Globus pallidus (tissue), 1 donor: ENCODE data around the gene RIIAD1.
A peak's percentile ranks its signal among the peaks of the same experiment; 100 is the strongest.
"Not testable (repeated sequence)": the region's sequence is repeated elsewhere in the genome, so short reads cannot be mapped to it uniquely, and the experiment has no call there.

Source experiments
- DNase-seq: peaks from one replicate; pipeline ENCODE4 v3.0.0-alpha.2; 2015; ENCODE audit warnings: low spot score

RIIAD1 gene

GRCh38 chr1:151711044-151711800 lies 10.1 kb upstream of the RIIAD1 start:
- no peak for DNase-seq

GRCh38 chr1:151711951-151712350 lies 9.4 kb upstream of the RIIAD1 start:
- DNase-seq, result no peak

- DNase-seq, result no peak
These were observed 8.3 kb upstream of the RIIAD1 start for GRCh38 chr1:151713044-151713443.

GRCh38 chr1:151713874-151714273 lies 7.4 kb upstream of the RIIAD1 start:
- no peak for DNase-seq

DNA sequence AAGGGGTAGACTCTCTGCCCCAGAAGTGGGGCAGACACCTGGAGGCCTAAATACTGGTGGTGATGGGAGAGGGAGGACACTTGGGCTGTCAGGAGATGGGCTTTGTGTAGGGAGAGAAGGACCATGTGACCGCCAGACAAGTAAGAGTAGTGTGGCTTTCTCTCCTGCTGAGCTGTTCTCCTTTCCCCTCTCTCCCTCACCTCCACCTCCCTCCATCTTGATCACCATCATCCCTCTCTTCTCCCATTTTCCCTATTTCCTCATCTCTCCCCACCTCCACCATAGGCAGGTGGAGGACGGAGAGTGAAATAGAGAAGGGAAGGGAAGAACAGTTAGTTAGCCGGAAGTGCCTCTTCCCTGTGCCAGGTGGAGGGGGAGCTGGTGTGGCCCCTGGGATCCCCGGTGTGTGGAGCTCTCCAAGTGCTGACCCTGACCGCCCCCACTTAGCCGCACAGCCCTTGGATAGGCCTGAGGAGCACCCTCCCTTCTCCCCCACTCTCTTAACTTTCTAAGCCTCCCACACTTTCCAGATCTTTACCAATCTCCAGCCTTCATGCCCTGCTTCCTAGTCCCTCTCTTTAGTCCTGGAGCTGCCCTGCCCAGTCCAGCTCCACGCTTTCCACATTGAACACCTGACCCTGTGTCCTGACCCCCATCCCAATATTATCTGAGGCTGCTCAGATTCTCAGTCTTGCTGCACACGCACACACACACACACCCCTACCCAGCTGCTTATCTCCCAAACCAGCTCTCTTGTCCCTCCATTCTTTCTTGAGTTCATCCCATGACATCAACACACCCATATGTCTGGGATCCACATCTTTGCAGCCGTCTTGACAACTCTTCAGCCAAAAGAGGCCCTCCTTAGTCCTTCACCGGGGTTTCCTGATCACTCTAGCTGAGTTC lies 6.2 kb upstream of the RIIAD1 start:
- no peak for DNase-seq

- no peak for DNase-seq
These were observed 5.5 kb upstream of the RIIAD1 start for GRCh38 chr1:151715726-151716404.

- DNase-seq, result no peak
These were observed 4.9 kb upstream of the RIIAD1 start for GRCh38 chr1:151716405-151716762.

- peak; percentile 43 for DNase-seq
These were observed 4.3 kb upstream of the RIIAD1 start, which contains the start of gene CELF3 for GRCh38 chr1:151716771-151717631. Gene CELF3 (minus strand): TSS chr1:151716803. CDS start chr1:151716020, 783 bp downstream.

DNA sequence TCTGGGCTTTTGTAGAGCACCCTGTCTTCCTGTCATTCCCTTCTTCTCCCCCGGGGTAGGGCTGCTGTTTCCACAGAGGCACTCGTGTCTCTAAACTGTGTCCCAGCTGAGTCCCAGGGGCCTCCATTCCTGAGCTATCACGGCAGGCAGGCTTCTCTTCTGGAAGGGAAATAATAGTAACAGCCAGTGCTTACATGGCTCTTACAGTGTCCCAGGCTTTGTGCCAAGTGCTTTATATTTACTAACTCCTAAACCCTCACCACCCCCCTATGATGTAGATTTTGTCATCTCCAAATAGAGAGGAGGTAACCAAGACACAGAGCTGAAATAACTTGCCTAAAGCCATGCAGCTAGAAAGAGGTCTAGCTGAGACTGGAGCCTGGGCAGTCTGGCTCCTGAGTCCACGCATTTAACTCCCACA lies 3.3 kb upstream of the RIIAD1 start:
- DNase-seq, result no peak

DNA sequence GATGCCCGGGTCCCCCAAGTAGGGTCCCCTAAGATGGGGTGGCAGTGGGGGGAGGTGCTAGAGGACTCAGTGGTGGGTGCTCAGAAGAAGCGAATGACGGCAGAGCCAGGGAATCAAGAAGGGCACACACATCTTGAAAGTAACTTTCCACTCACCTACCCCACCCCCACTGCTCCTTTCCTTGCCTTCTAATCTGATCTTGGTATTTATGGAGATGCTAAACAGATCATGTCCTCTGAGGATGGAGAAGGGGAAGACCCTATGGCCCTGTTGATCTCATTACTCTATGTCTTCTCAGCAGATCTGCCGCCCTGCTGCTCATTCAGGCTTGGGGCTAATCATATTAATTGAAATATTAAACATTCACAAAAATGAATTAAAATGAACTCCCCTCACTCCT lies 2.7 kb upstream of the RIIAD1 start:
- DNase-seq, result no peak

GRCh38 chr1:151720125-151720524 lies 1.2 kb upstream of the RIIAD1 start:
- no peak for DNase-seq

DNA sequence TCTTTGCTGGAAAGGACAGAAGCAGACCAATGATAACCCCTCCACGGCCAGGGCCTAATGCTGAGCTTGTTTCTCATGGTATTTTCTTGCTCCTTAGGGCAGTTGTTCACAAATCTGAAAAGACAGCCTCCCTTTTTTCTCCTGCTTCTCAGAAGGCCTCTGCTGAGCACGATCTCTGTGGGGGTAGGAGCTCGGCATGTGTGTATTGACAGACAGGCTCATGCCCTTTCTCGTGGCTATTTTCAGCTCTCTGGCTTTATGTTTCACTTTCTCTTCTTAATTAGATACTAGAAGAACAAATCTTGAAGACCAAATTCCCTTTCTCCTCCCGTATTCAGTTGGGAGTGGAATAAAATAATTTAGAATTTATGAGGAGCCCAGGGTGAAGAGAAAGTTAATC lies 768 bp upstream of the RIIAD1 start:
- no peak for DNase-seq

DNA sequence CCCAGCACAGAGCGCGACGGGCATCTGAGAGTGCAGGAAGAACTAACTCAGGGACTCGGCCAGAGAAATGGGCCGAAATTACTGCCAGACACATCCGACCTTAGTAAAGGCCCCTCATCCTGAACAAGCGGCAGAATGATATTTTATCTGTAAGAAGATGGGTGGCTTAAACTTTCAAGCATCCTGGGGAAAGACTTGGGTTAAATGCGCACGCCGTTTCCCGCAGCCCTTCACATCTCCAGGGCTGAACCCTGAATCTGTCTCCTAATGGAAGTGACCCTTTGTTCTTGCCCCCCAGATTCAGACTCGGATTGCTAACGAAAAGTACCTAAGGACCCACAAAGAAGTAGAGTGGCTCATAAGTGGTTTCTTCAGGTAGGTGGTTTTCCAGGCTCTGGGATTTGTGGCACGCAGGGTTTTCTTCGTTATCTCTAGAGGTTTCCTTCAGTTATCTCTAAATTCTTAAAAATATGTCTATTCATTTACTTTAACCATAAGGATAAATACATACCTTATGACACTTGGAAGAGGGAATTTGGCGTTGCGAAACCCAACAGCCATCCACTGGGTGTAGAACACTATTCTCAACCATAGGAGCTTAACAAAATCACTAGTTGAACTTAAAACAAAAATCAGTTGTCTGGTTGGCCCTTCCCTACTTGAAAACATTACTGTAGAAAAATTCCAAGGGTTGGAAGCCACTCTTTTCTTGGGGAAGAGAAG lies 627 bp downstream of the RIIAD1 start:
- DNase-seq, result no peak

- no peak for DNase-seq
These were observed 2.5 kb downstream of the RIIAD1 start for GRCh38 chr1:151723726-151724370.

DNA sequence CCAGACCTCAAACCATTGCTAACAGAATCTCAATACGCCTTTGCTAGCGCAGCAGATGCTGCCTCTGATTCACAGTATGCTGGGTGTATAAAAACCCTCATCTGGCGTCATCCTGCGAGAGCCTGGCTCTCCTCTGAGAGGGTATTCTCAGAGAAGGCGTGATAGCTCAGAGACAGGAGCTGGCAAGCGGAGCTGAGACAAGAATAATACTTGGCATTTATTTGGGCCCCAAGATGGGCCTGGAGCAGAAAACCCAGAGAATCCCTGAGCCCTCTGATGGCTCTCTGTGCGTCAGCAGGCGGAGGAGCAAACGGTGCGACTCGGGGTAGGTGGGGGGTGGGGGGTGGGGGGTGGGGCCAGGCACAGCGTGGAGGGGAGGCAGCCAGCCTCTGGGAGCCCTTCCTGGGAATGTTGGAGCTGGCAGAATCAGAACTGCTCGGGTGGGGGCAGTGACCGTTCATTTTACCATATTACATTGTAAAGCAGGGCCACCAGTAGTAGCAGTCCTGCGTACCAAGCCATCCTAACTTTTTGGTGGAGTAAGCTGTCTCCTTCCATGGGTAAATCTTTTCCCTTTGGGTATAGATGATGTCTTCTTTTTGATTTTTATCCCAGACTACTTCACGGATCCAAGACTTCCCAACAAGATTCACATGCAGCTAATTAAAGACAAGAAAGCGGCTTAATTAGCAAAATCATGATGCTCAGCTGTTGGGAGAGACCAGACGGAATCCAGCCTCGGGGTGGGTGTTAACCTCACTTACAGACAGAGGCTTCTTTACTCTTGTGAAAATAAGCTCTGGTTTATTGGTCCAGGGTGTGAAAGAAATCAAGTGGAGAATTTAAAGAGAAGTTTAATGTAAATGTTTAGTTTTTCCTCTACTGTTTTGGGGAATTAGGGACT lies 7.1 kb downstream of the RIIAD1 start:
- DNase-seq, result peak; percentile 37

GRCh38 chr1:151729157-151729965 lies 8.0 kb downstream of the RIIAD1 start:
- no peak for DNase-seq

DNA sequence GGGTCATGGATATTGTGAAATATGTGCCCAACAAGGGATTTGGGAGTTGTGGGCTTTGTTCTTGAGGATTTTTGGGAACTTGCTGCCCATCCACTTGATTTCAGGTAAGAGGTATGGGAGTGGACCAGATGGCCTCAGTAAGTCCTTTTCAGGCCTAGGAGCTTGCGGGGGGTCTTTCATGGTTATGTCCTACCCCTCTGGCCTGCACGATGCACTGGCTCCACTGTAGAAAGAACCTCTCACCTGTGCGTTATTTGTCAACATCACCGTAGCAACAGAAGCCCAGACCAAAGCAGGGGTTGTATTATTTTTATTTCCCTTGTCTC lies 8.6 kb downstream of the RIIAD1 start:
- DNase-seq, result no peak

DNA sequence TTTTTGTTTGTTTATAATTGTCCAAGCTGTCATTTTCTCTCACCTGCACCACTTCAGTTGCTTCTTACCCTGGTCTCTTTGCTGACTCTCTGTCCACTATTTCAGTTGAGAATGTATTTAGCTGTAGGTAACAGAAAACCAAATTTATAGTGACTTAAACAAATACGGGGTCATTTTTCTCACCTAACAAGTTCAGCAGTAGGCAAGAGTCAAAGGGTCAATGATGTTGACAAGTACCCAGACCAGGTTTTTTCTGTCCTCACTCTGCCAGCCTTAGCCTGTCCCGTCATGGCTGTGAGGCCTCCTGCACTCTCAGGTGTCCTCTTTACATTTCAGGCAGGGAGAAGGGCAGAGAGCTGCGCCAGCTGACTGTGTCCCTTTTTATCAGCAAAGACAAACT lies 11.8 kb downstream of the RIIAD1 start:
- DNase-seq, result no peak

- DNase-seq, result not testable (repeated sequence)
These were observed 12.7 kb downstream of the RIIAD1 start for GRCh38 chr1:151733995-151734394.
